H1 (cell line): ENCODE data around the gene ALLC. TPM values are rescaled to one million over a fixed set of nuclear protein-coding genes. Genes with fewer than 3 reads are reported as not detected.

Experiments
- CTCF ChIA-PET: fragments of 300-600 bp; sonication (Branson Sonifier 250); formaldehyde crosslinking; loops from one replicate; lab custom pipeline; 2021; ENCODE audit not compliant: partially characterized antibody; lab: Charles Lee
- POLR2A ChIA-PET: fragments of 300-600 bp; sonication (Branson Sonifier 250); formaldehyde crosslinking; loops from one replicate; lab custom pipeline; 2021; ENCODE audit warnings: inconsistent platforms; ENCODE audit not compliant: partially characterized antibody; lab: Charles Lee
- DNase-seq, 2 experiments: peaks; one replicate each; pipeline versions ENCODE4 v3.0.0 to v3.0.0-alpha.2; 2010 to 2022; ENCODE audit warnings: low spot score in 2 of 2, low read depth in 1 of 2, mixed read lengths in 1 of 2
- FAIRE-seq: peaks from 2 replicates; lab custom pipeline; 2011; peaks lifted over from hg19 to GRCh38; lab: Jason Lieb, UNC
- H2AFZ ChIP-seq: 2 replicates; pipeline ENCODE4 v1.8.1; 2012; ENCODE audit warnings: low read length, inconsistent platforms
- H2AK5ac ChIP-seq: 2 replicates; pipeline ENCODE4 v1.6.1; 2013; ENCODE audit warnings: low read depth, low read length
- H2BK120ac ChIP-seq: replicated peaks from 2 replicates; pipeline ENCODE3; 2013; ENCODE audit warnings: low read depth, low read length, inconsistent platforms
- H2BK12ac ChIP-seq: 2 replicates; pipeline ENCODE4 v1.6.1; 2013; ENCODE audit warnings: low read depth, low read length
- H2BK15ac ChIP-seq: 2 replicates; pipeline ENCODE4 v1.6.1; 2013; ENCODE audit warnings: low read length
- H2BK20ac ChIP-seq: 2 replicates; pipeline ENCODE4 v1.6.1; 2013; ENCODE audit warnings: low read length
- H2BK5ac ChIP-seq: 2 replicates; pipeline ENCODE4 v1.6.1; 2013; ENCODE audit warnings: low read depth, low read length
- H3K14ac ChIP-seq: 2 replicates; pipeline ENCODE4 v1.6.1; 2013; ENCODE audit warnings: inconsistent platforms; ENCODE audit not compliant: insufficient read length
- H3K18ac ChIP-seq: 2 replicates; pipeline ENCODE4 v1.6.1; 2013; ENCODE audit warnings: low read length; ENCODE audit errors: extremely low read depth
- H3K23ac ChIP-seq: 2 replicates; pipeline ENCODE4 v1.6.1; 2013; ENCODE audit warnings: inconsistent platforms; ENCODE audit not compliant: insufficient read length
- H3K23me2 ChIP-seq: 2 replicates; pipeline ENCODE4 v1.6.1; 2013; ENCODE audit warnings: low read depth, low read length
- H3K27ac ChIP-seq: 2 replicates; pipeline ENCODE4 v1.6.1; 2011; ENCODE audit warnings: low read depth, low read length, inconsistent platforms
- H3K27me3 ChIP-seq, 4 experiments: replicated peaks in 1 of 4; 1 replicate in 1 of 4; 2 replicates in 3 of 4; pipeline versions ENCODE4 v1.6.1 to v1.8.1; 2011 to 2013; ENCODE audit warnings: low read length in 3 of 4, mild to moderate bottlenecking in 3 of 4, inconsistent platforms in 2 of 4, mixed read lengths in 2 of 4, moderate library complexity in 1 of 4; ENCODE audit not compliant: control insufficient read depth in 3 of 4, insufficient read depth in 3 of 4; ENCODE audit errors: extremely low read depth in 1 of 4
- H3K36me3 ChIP-seq, 4 experiments: 2 replicates each; pipeline versions ENCODE4 v1.6.1 to v1.8.1; 2011 to 2013; ENCODE audit warnings: mild to moderate bottlenecking in 4 of 4, low read length in 3 of 4, moderate library complexity in 2 of 4, control low read depth in 1 of 4, inconsistent platforms in 1 of 4; ENCODE audit not compliant: insufficient read depth in 4 of 4, control insufficient read depth in 2 of 4
- H3K4ac ChIP-seq: replicated peaks from 2 replicates; pipeline ENCODE3; 2013; ENCODE audit warnings: low read length, low read depth, mixed read lengths, inconsistent platforms; ENCODE audit not compliant: insufficient read length
- H3K4me1 ChIP-seq, 4 experiments: replicated peaks in 1 of 4; 1 replicate in 1 of 4; 2 replicates in 3 of 4; pipeline versions ENCODE4 v1.6.1 to v1.8.1; 2011 to 2013; ENCODE audit warnings: low read length in 3 of 4, inconsistent platforms in 2 of 4, mixed read lengths in 1 of 4; ENCODE audit not compliant: insufficient read depth in 4 of 4, control insufficient read depth in 3 of 4
- H3K4me2 ChIP-seq, 2 experiments: 2 replicates each; pipeline versions ENCODE4 v1.6.1 to v1.8.1; 2011 to 2013; ENCODE audit warnings: low read depth in 2 of 2, low read length in 2 of 2, control low read depth in 1 of 2, inconsistent platforms in 1 of 2, mild to moderate bottlenecking in 1 of 2; ENCODE audit not compliant: insufficient read depth in 1 of 2
- H3K4me3 ChIP-seq, 4 experiments: fragments of 200-600, 300-600 bp in 1 of 4; sonication (generic), shearing (Covaris generic), sonication (Bioruptor Twin) in 1 of 4; 2 replicates each; pipeline versions ENCODE4 v1.5.1 to v1.8.1; 2011 to 2016; ENCODE audit warnings: low read length in 4 of 4, low read depth in 3 of 4, control low read depth in 2 of 4, inconsistent platforms in 2 of 4, mild to moderate bottlenecking in 2 of 4, mixed read lengths in 1 of 4, moderate library complexity in 1 of 4; ENCODE audit not compliant: insufficient read depth in 2 of 4; ENCODE audit errors: extremely low read depth in 1 of 4
- H3K56ac ChIP-seq: replicated peaks from 2 replicates; pipeline ENCODE3; 2013; ENCODE audit warnings: low read depth, mild to moderate bottlenecking, mixed read lengths, low read length, inconsistent platforms; ENCODE audit not compliant: insufficient read length
- H3K79me1 ChIP-seq: 2 replicates; pipeline ENCODE4 v1.6.1; 2013; ENCODE audit warnings: low read depth, low read length, control low read depth
- H3K79me2 ChIP-seq, 2 experiments: 2 replicates each; pipeline versions ENCODE4 v1.6.1 to v1.8.1; 2012 to 2013; ENCODE audit warnings: low read length in 2 of 2, mild to moderate bottlenecking in 2 of 2, inconsistent platforms in 1 of 2; ENCODE audit not compliant: insufficient read depth in 2 of 2, control insufficient read depth in 1 of 2
- H3K9ac ChIP-seq, 4 experiments: replicated peaks in 1 of 4; 1 replicate in 1 of 4; 2 replicates in 3 of 4; pipeline versions ENCODE4 v1.6.1 to v1.8.1; 2011 to 2013; ENCODE audit warnings: low read depth in 3 of 4, low read length in 3 of 4, control low read depth in 2 of 4, mild to moderate bottlenecking in 2 of 4, moderate library complexity in 2 of 4, inconsistent platforms in 1 of 4; ENCODE audit errors: extremely low read depth in 1 of 4
- H3K9me3 ChIP-seq, 2 experiments: 2 replicates each; pipeline versions ENCODE4 v1.6.1 to v1.8.1; 2012 to 2013; ENCODE audit warnings: mild to moderate bottlenecking in 2 of 2, moderate library complexity in 2 of 2, control low read depth in 1 of 2, inconsistent platforms in 1 of 2, low read depth in 1 of 2, low read length in 1 of 2, mixed read lengths in 1 of 2; ENCODE audit not compliant: insufficient read depth in 2 of 2
- H4K20me1 ChIP-seq, 2 experiments: replicated peaks in 1 of 2; 2 replicates each; pipeline versions ENCODE3 to v1.8.1; 2011 to 2013; ENCODE audit warnings: inconsistent platforms in 2 of 2, low read length in 2 of 2, mild to moderate bottlenecking in 1 of 2; ENCODE audit not compliant: insufficient read depth in 2 of 2, control insufficient read depth in 1 of 2
- H4K5ac ChIP-seq: 2 replicates; pipeline ENCODE4 v1.6.1; 2013; ENCODE audit warnings: low read length, low read depth, mixed read lengths, inconsistent platforms; ENCODE audit not compliant: insufficient read length
- H4K8ac ChIP-seq: 2 replicates; pipeline ENCODE4 v1.8.0; 2013; ENCODE audit warnings: mild to moderate bottlenecking, moderate library complexity, low read length, inconsistent platforms; ENCODE audit not compliant: insufficient read depth; ENCODE audit errors: extremely low read depth
- H4K91ac ChIP-seq: replicated peaks from 2 replicates; pipeline ENCODE3; 2013; ENCODE audit warnings: low read length, mixed read lengths, inconsistent platforms; ENCODE audit not compliant: insufficient read length
- NANOG ChIP-seq: IDR thresholded peaks from 2 replicates; pipeline ENCODE4 v1.6.1; 2011; ENCODE audit warnings: low read length, low read depth, mild to moderate bottlenecking, inconsistent platforms; ENCODE audit not compliant: insufficient read depth, poor library complexity, severe bottlenecking
- POLR2A ChIP-seq, 2 experiments: IDR thresholded peaks; 1 replicate in 1 of 2; 2 replicates in 1 of 2; pipeline ENCODE4 v1.6.1; 2011; ENCODE audit warnings: low read depth in 2 of 2, low read length in 2 of 2, mild to moderate bottlenecking in 2 of 2; ENCODE audit errors: control extremely low read depth in 1 of 2
- SIN3A ChIP-seq, 2 experiments: IDR thresholded peaks in 1 of 2; conservative IDR thresholded peaks in 1 of 2; 2 replicates each; pipeline ENCODE4 v1.6.1; 2011 to 2012; ENCODE audit warnings: low read length in 2 of 2, improper control_type of control experiment in 1 of 2, low read depth in 1 of 2, mild to moderate bottlenecking in 1 of 2
- WGBS, 2 experiments: shearing (Covaris generic) in 1 of 2; methylation state at CpG; one replicate each; pipeline versions ENCODE4 v1.1.6 to v1.1.7; 2013 to 2015; ENCODE audit warnings: low lambda C conversion rate in 2 of 2, mixed read lengths in 2 of 2, inconsistent platforms in 1 of 2, low coverage in 1 of 2, missing lambda C conversion rate in 1 of 2; ENCODE audit not compliant: insufficient replicate concordance in 2 of 2, insufficient coverage in 1 of 2, insufficient read length in 1 of 2; ENCODE audit errors: extremely low coverage in 1 of 2, missing lambda C conversion rate in 1 of 2; 5-methylcytosine and 5-hydroxymethylcytosine counted together
- polyA plus RNA-seq, 7 experiments: library from polyadenylated mRNA; depleted of rRNA in 3 of 7; stranded (reverse) in 5 of 7; unstranded in 2 of 7; fragments of >200 nt in 5 of 7; fragments of 200-250 nt in 2 of 7; gene quantifications; 1 replicate in 5 of 7; 2 replicates in 1 of 7; 4 replicates in 1 of 7; pipeline versions ENCODE4 v1.2.1 to v1.2.3, GENCODE V29; 2011 to 2013; ENCODE audit warnings: missing spikeins in 2 of 7, mixed read lengths in 2 of 7
- total RNA-seq: library from RNA; stranded (reverse); fragmentation: NEBNext Ultra II Directional; extraction: Animal tissue kit (Norgen Biotek cat#: 25700); gene quantifications from 2 replicates; pipeline ENCODE4 v1.2.1, GENCODE V29; 2021

The ALLC gene
- total and polyA plus RNA-seq, 2 of the 8 experiments (the other 6 are each of a cell fraction or from before 2014, with no cell fraction given): not detected

DNA sequence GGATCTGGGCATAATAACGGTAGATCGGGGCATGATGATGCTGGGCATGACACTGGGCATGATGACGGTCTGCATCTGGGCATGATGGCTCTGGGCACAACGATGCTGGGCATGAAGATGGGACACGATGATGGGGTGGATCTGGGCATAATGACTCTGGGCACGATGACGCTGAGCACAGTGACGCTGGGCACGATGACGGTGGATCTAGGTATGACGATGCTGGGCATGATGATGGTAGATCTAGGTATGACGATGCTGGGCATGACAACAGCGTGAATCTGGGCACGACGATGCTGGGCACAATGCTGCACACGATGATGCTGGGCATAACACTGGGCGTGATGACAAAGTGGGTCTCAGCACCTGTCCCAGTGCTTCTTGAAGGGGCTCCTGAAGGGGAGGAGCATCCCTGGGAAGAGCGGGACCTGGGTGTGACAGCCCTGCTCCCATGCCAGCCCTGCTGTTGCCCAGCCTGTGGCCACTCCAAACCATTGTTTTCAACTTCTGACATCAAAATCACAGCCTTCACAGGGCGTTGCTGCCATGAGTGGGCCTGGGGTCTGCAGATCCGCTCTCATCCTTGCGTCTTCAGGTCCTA, 30.4 kb upstream of the ALLC start:
- Histone ChIP-seq H3K14ac (no peak overlapping the region), H4K91ac (no peak overlapping the region), H3K79me2 (no peaks in the 10 kb centered on the region), H2AFZ (no peak overlapping the region), H3K4me2 (no peak overlapping the region), H4K8ac (no peak overlapping the region; the same call in 1 of the 2 replicates), H3K23ac (no peak overlapping the region), H4K5ac (no peak overlapping the region), H3K9ac (no peak overlapping the region), H3K56ac (no peak overlapping the region), H2BK20ac (no peak overlapping the region), H3K4me3 (no peak overlapping the region), H3K27me3 (no peaks in the 10 kb centered on the region; a peak in 1 of 7 replicates), H3K18ac (no peak overlapping the region), H3K4me1 (no peaks in the 10 kb centered on the region; a peak in 2 of 7 replicates), H3K9me3 (0 out of 4 replicates have a peak, but pooled peaks cover 0 to 3% of the 10 kb centered on the region in 2 experiments), H3K23me2 (no peaks in the 10 kb centered on the region), H2AK5ac (peak overlapping the region; percentile 33), H4K20me1 (peaks cover 0 to 1% of the 10 kb centered on the region in 2 experiments), H3K4ac (no peak overlapping the region), H3K27ac (no peak overlapping the region), H2BK5ac (peak overlapping the region; percentile 28; the same call in 1 of the 2 replicates), H3K79me1 (no peaks in the 10 kb centered on the region), H2BK15ac (no peak overlapping the region), H2BK120ac (no peak overlapping the region), H3K36me3 (no peaks in the 10 kb centered on the region), H2BK12ac (no peak overlapping the region; the same call in 1 of the 2 replicates)
- DNase-seq: peak in 1 of 2 experiments; percentile 24
- no peak for FAIRE-seq
- CTCF ChIA-PET: interaction anchor here (1.8 to 2.5 kb wide), 3 partner anchors 15 to 23 kb away, joined by 8 to 22 read pairs (median 20); no protein-coding TSS in a partner anchor
- WGBS, 2 experiments: 88% methylated on average over 21 of the region's 21 CpGs; no CpG with 5 or more reads in 1 of the 2 experiments
- TF ChIP-seq SIN3A (conservative IDR thresholded peaks at IDR 0.05 in 1 of 2, IDR thresholded peaks at IDR 0.05 in 1 of 2; ENCODE audit: low read depth in 1 of 2, low read length in 2 of 2) (no peak), POLR2A (IDR thresholded peaks at IDR 0.05; ENCODE audit: control extremely low read depth in 1 of 2, low read depth in 2 of 2, low read length in 2 of 2) (no peak), NANOG (no peak)
- POLR2A ChIA-PET: no interaction called here
